CD14-positive monocyte (primary cell): ENCODE data around the gene MFSD8. TPM values are rescaled to one million over a fixed set of nuclear protein-coding genes. Genes with fewer than 3 reads are reported as not detected.
A peak's percentile ranks its signal among the peaks of the same experiment; 100 is the strongest.

Experiments
- DNase-seq, 3 donors: peaks; one replicate each; pipeline ENCODE4 v3.0.0-alpha.2; 2011 to 2022
- H2AFZ ChIP-seq: 2 replicates; pipeline ENCODE4 v1.6.0; 2012; ENCODE audit warnings: mild to moderate bottlenecking, low read depth, low read length, inconsistent platforms; ENCODE audit not compliant: insufficient read depth, poor library complexity, severe bottlenecking
- H3K27ac ChIP-seq, 2 donors: 1 replicate in 1 of 2; 2 replicates in 1 of 2; pipeline ENCODE4 v1.5.1; 2012 to 2013; ENCODE audit warnings: low read length in 2 of 2, control low read depth in 1 of 2, inconsistent platforms in 1 of 2, low read depth in 1 of 2, mild to moderate bottlenecking in 1 of 2
- H3K27me3 ChIP-seq, 2 donors: one replicate each; pipeline versions ENCODE4 v1.6.0 to v1.6.1; 2011 to 2013; ENCODE audit warnings: low read length in 2 of 2; ENCODE audit not compliant: control insufficient read depth in 2 of 2, insufficient read depth in 2 of 2
- H3K36me3 ChIP-seq, 2 donors: replicated peaks in 1 of 2; 1 replicate in 1 of 2; 2 replicates in 1 of 2; pipeline versions ENCODE4 v1.5.1 to v1.6.1; 2012 to 2013; ENCODE audit warnings: low read length in 2 of 2, control low read depth in 1 of 2, inconsistent platforms in 1 of 2, mild to moderate bottlenecking in 1 of 2; ENCODE audit not compliant: insufficient read depth in 2 of 2, control insufficient read depth in 1 of 2
- H3K4me1 ChIP-seq, 2 donors: 1 replicate in 1 of 2; 2 replicates in 1 of 2; pipeline versions ENCODE4 v1.5.1 to v1.6.1; 2012 to 2013; ENCODE audit warnings: low read length in 2 of 2, control low read depth in 1 of 2, inconsistent platforms in 1 of 2, mild to moderate bottlenecking in 1 of 2, moderate library complexity in 1 of 2; ENCODE audit not compliant: insufficient read depth in 2 of 2, control insufficient read depth in 1 of 2
- H3K4me2 ChIP-seq: replicated peaks from 2 replicates; pipeline ENCODE3; 2012; ENCODE audit warnings: low read length, moderate library complexity, mild to moderate bottlenecking; ENCODE audit not compliant: poor library complexity, severe bottlenecking; ENCODE audit errors: extremely low read depth
- H3K4me3 ChIP-seq, 3 experiments: fragments of 200-600 bp in 1 of 3; sonication (generic) in 1 of 3; replicated peaks in 1 of 3; 1 replicate in 2 of 3; 2 replicates in 1 of 3; pipeline ENCODE4 v1.5.1; 2011 to 2013; ENCODE audit warnings: low read length in 3 of 3, mild to moderate bottlenecking in 3 of 3, control low read depth in 2 of 3, low read depth in 2 of 3, inconsistent platforms in 1 of 3, moderate library complexity in 1 of 3
- H3K79me2 ChIP-seq: 2 replicates; pipeline ENCODE4 v1.6.0; 2012; ENCODE audit warnings: mild to moderate bottlenecking, control low read depth, inconsistent platforms, low read length, moderate library complexity; ENCODE audit not compliant: insufficient read depth
- H3K9ac ChIP-seq: 2 replicates; pipeline ENCODE4 v1.6.0; 2017; ENCODE audit warnings: low read length, mild to moderate bottlenecking; ENCODE audit not compliant: insufficient read depth, poor library complexity, severe bottlenecking
- H3K9me3 ChIP-seq, 2 donors: replicated peaks in 1 of 2; 1 replicate in 1 of 2; 2 replicates in 1 of 2; pipeline versions ENCODE4 v1.5.1 to v1.6.1; 2012 to 2013; ENCODE audit warnings: low read length in 2 of 2, control low read depth in 1 of 2; ENCODE audit not compliant: control insufficient read depth in 1 of 2, insufficient read depth in 1 of 2
- H4K20me1 ChIP-seq: 2 replicates; pipeline ENCODE4 v1.6.0; 2012; ENCODE audit warnings: mild to moderate bottlenecking, low read length, control low read depth, moderate library complexity; ENCODE audit not compliant: insufficient read depth
- H3K27ac Mint-ChIP-seq, 7 donors: one replicate each; pipeline ENCODE4 v1.8.0; 2020; ENCODE audit warnings: mild to moderate bottlenecking in 7 of 7, mixed read lengths in 7 of 7, moderate library complexity in 6 of 7, inconsistent platforms in 2 of 7
- H3K27me3 Mint-ChIP-seq, 3 donors: one replicate each; pipeline ENCODE4 v1.8.0; 2021 to 2022; ENCODE audit warnings: low read depth in 3 of 3, mild to moderate bottlenecking in 3 of 3, mixed read lengths in 3 of 3, moderate library complexity in 3 of 3, inconsistent platforms in 1 of 3
- H3K36me3 Mint-ChIP-seq, 2 donors: one replicate each; pipeline ENCODE4 v1.8.0; 2020; ENCODE audit warnings: mixed read lengths in 2 of 2, inconsistent platforms in 1 of 2, mild to moderate bottlenecking in 1 of 2
- H3K4me1 Mint-ChIP-seq: one replicate; pipeline ENCODE4 v1.8.0; 2020; ENCODE audit warnings: mild to moderate bottlenecking, mixed read lengths
- H3K4me3 Mint-ChIP-seq, 2 donors: one replicate each; pipeline ENCODE4 v1.8.0; 2020; ENCODE audit warnings: mild to moderate bottlenecking in 2 of 2, mixed read lengths in 2 of 2, moderate library complexity in 1 of 2
- H3K9me3 Mint-ChIP-seq, 7 donors: one replicate each; pipeline ENCODE4 v1.8.0; 2020 to 2022; ENCODE audit warnings: mixed read lengths in 7 of 7, mild to moderate bottlenecking in 6 of 7, moderate library complexity in 6 of 7, inconsistent platforms in 2 of 7
- WGBS: methylation state at CpG from one replicate; pipeline ENCODE4 v1.1.5; 2013; ENCODE audit warnings: missing lambda C conversion rate; ENCODE audit not compliant: insufficient coverage; 5-methylcytosine and 5-hydroxymethylcytosine counted together
- intact Hi-C, 2 donors: fragments of 100-400 bp; cut with micrococcal nuclease; formaldehyde crosslinking; loops; one replicate each; pipeline versions ENCODE4 v1.15.0 to v1.15.1; 2023
- polyA plus RNA-seq, 3 donors: library from polyadenylated mRNA; depleted of rRNA in 1 of 3; unstranded in 2 of 3; stranded (reverse) in 1 of 3; fragments of 300-500 nt in 2 of 3; fragments of >200 nt in 1 of 3; fragmentation: Illumina TruSeq in 2 of 3; gene quantifications; 1 replicate in 2 of 3; 2 replicates in 1 of 3; pipeline ENCODE4 v1.2.3, GENCODE V29; 2012 to 2021
- TF ChIP-seq, protein P1 (sequence below): fragments of 200-600 bp; IDR thresholded peaks from one replicate; pipeline ENCODE4 v1.8.0; 2022; ENCODE audit warnings: antibody characterized with exemption, mild to moderate bottlenecking

The MFSD8 gene
- polyA plus RNA-seq, 3 donors, result 7.0 to 15.8 (median 14.2) TPM

DNA sequence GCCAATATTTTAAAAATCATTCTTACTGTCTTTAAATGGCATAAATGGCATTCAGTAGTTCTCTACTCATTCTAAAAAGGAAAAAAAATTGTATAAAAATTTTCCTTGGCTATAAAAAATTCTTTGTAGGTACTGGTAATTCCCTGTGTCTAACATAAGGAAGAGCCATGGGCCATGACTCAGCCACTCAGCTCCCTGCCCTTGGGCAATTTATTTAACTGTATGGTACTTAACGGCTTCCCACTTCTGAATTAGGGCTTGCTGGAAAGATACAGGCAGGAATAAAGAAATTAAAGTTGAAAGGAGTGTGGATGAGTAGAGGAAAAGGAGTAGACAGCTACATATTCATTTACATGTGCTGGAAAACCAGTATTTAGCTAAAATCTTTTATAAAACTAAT lies 30.8 kb upstream of the MFSD8 start:
- Histone ChIP-seq H4K20me1 (no peaks in the 10 kb centered on the region), H3K9ac (no peak overlapping the region), H3K4me3 (no peak overlapping the region), H2AFZ (no peak overlapping the region), H3K79me2 (no peaks in the 10 kb centered on the region), H3K4me2 (no peak overlapping the region), H3K36me3 (peaks cover 0 to 37% of the 10 kb centered on the region in 2 donors), H3K9me3 (peaks cover 7 to 10% of the 10 kb centered on the region in 2 donors), H3K27ac (no peak overlapping the region), H3K27me3 (no peaks in the 10 kb centered on the region), H3K4me1 (peaks cover 10 to 20% of the 10 kb centered on the region in 2 donors)
- Mint-ChIP-seq H3K27ac (peak overlapping the region in 2 of 7 donors; percentile 36 to 58), H3K27me3 (peaks cover 0 to 2% (median 0%) of the 10 kb centered on the region in 3 donors), H3K4me1 (peaks cover 30% of the 10 kb centered on the region), H3K36me3 (peaks cover 21 to 48% of the 10 kb centered on the region in 2 donors), H3K4me3 (no peak overlapping the region), H3K9me3 (peaks cover 6 to 22% (median 14%) of the 10 kb centered on the region in 7 donors)
- WGBS, result no CpG with 5 or more reads among the region's 1 CpG
- no peak for DNase-seq
- TF ChIP-seq, protein P1, sequence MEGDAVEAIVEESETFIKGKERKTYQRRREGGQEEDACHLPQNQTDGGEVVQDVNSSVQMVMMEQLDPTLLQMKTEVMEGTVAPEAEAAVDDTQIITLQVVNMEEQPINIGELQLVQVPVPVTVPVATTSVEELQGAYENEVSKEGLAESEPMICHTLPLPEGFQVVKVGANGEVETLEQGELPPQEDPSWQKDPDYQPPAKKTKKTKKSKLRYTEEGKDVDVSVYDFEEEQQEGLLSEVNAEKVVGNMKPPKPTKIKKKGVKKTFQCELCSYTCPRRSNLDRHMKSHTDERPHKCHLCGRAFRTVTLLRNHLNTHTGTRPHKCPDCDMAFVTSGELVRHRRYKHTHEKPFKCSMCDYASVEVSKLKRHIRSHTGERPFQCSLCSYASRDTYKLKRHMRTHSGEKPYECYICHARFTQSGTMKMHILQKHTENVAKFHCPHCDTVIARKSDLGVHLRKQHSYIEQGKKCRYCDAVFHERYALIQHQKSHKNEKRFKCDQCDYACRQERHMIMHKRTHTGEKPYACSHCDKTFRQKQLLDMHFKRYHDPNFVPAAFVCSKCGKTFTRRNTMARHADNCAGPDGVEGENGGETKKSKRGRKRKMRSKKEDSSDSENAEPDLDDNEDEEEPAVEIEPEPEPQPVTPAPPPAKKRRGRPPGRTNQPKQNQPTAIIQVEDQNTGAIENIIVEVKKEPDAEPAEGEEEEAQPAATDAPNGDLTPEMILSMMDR, result no peak
- intact Hi-C loops, result no loop called here

GRCh38 chr4:127993151-127993550 lies 28.2 kb upstream of the MFSD8 start:
- Mint-ChIP-seq H3K27me3 (peaks cover 0 to 2% (median 0%) of the 10 kb centered on the region in 3 donors), H3K9me3 (peaks cover 0 to 15% (median 11%) of the 10 kb centered on the region in 7 donors), H3K4me3 (peak overlapping the region in 1 of 2 donors; percentile 72), H3K4me1 (peaks cover 31% of the 10 kb centered on the region), H3K36me3 (peaks cover 17 to 43% of the 10 kb centered on the region in 2 donors), H3K27ac (peak overlapping the region in 4 of 7 donors; percentile 7 to 76 (median 54))
- H4K20me1 ChIP-seq, result no peaks in the 10 kb centered on the region
- no peak overlapping the region for H2AFZ ChIP-seq
- H3K4me2 ChIP-seq, result peak overlapping the region; percentile 47
- peaks cover 5 to 45% of the 10 kb centered on the region in 2 donors for H3K36me3 ChIP-seq
- peak overlapping the region in 1 of 2 donors; percentile 59 for H3K27ac ChIP-seq
- no peaks in the 10 kb centered on the region for H3K79me2 ChIP-seq
- H3K4me1 ChIP-seq, result peaks cover 10 to 20% of the 10 kb centered on the region in 2 donors
- H3K9me3 ChIP-seq, result peaks cover 7 to 10% of the 10 kb centered on the region in 2 donors
- no CpG with 5 or more reads among the region's 2 CpGs for WGBS
- no peaks in the 10 kb centered on the region for H3K27me3 ChIP-seq
- H3K9ac ChIP-seq, result no peak overlapping the region
- intact Hi-C loops, result no loop called here
- DNase-seq, result peak; percentile 9 to 13 (median 10)
- no peak overlapping the region for H3K4me3 ChIP-seq
- TF ChIP-seq, protein P1, result no peak
